WERI-Rb-1 (cell line): ENCODE results near the gene SFXN1.

Source experiments
- DNase-seq: peaks from one replicate; pipeline ENCODE4 v3.0.0-alpha.2; 2020
- H3K27ac ChIP-seq: fragments of 250-450 bp; sonication (Bioruptor Pico); 2 replicates; pipeline ENCODE4 v1.5.1; 2020; ENCODE audit warnings: mild to moderate bottlenecking, moderate library complexity
- H3K27me3 ChIP-seq: fragments of 250-450 bp; sonication (Bioruptor Pico); 2 replicates; pipeline ENCODE4 v1.5.1; 2021; ENCODE audit warnings: mild to moderate bottlenecking, low read depth, moderate library complexity; ENCODE audit not compliant: insufficient read depth, severe bottlenecking
- H3K36me3 ChIP-seq: fragments of 250-450 bp; sonication (Bioruptor Pico); 2 replicates; pipeline ENCODE4 v1.5.1; 2020; ENCODE audit warnings: mild to moderate bottlenecking, moderate library complexity
- H3K4me3 ChIP-seq: 2 replicates; pipeline ENCODE4 v1.5.1; 2011; ENCODE audit warnings: low read depth, mild to moderate bottlenecking, control low read depth, low read length
- H3K9me3 ChIP-seq: fragments of 250-450 bp; sonication (Bioruptor Pico); 2 replicates; pipeline ENCODE4 v1.5.1; 2021; ENCODE audit warnings: mild to moderate bottlenecking, moderate library complexity; ENCODE audit not compliant: severe bottlenecking
- CTCF ChIP-seq: IDR thresholded peaks from 2 replicates; pipeline ENCODE4 v1.5.1; 2011; ENCODE audit warnings: low read depth, mild to moderate bottlenecking, control low read depth, inconsistent platforms, low read length

The SFXN1 gene

GRCh38 chr5:175513297-175513696 lies 34.9 kb downstream of the SFXN1 start:
- H3K27ac ChIP-seq: no peak overlapping the region
- peaks cover 95% of the 10 kb centered on the region for H3K36me3 ChIP-seq
- H3K9me3 ChIP-seq: no peaks in the 10 kb centered on the region
- DNase-seq: no peak
- no peak for TF ChIP-seq CTCF
- H3K4me3 ChIP-seq: no peak overlapping the region
- H3K27me3 ChIP-seq: no peaks in the 10 kb centered on the region

GRCh38 chr5:175513726-175514125 lies 35.4 kb downstream of the SFXN1 start:
- no peak for DNase-seq
- TF ChIP-seq CTCF: no peak
- Histone ChIP-seq H3K9me3 (no peaks in the 10 kb centered on the region), H3K36me3 (peaks cover 95% of the 10 kb centered on the region), H3K4me3 (no peak overlapping the region), H3K27me3 (no peaks in the 10 kb centered on the region), H3K27ac (no peak overlapping the region)

DNA sequence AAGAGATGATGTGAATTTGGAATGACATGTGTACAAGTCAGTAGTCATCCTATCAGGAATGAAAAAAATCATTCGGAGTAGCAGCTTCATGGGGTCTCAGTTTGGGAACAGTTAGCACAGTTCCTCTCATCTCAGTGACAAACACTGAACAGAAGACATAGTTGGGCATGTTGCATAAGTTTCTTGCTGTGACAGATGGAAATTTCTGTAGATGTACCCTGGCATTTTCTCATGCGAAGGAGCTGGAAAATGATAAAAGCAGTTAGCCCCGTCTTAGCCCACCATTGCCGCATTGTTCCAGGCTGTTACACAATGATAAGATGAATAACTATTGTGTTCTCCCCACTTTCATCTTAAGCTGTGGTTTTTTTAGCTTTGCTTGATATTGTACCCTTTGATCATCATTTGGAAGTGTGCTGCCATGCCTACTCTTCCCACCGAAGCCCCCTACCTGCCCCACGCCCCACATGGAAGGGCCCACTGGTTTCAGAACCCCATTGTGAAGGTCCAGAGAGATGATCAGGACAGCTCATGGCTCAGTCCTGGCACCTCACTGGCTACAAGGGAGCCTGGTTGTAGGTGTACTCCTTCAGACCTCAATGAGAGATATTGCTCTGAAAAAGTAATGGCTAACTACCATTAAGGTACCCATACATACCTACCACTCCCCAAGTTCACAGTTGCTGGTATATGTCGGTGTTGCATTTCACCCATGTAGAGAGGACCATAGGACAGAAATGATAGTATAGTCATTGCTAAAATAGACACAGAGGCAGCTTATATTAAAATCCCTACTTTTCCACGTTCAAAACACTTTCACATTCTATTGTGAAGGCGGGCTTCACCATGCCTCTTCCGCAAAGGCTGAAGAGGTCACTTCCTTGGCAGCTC lies 38.8 kb downstream of the SFXN1 start:
- no peak overlapping the region for H3K4me3 ChIP-seq
- H3K36me3 ChIP-seq: peaks cover 85% of the 10 kb centered on the region
- no peak overlapping the region for H3K27ac ChIP-seq
- H3K27me3 ChIP-seq: no peaks in the 10 kb centered on the region
- TF ChIP-seq CTCF: no peak
- no peaks in the 10 kb centered on the region for H3K9me3 ChIP-seq
- DNase-seq: no peak

DNA sequence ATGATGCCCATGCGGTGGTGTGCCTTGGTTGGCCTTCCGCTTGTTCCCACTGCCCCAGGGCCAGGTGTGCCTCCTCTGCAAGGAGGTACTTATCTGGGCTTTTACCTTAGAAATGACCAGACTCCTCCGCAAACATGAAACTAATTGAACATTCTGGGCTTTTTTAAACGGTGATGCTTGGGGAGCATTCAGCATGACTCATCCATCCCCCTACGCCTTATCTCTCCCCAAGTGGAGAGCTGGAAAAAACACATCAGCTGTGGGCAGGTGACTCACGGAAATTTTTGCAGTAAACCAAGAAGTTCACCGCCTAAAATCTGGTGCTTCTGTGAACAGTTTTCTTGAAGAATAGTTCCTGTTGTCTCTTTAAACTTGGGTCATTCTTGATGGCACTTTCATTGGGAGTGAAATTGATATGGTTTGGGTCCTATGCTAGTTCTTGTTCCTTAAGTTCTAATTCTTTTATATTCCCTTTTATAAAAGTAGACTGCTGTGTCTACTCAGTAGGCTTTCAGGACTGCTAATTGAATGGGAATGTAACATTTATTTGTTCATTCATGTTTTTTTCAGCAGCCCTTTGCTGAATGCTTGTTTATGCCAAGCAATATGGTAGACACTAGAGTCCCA lies 39.6 kb downstream of the SFXN1 start:
- peaks cover 85% of the 10 kb centered on the region for H3K36me3 ChIP-seq
- DNase-seq: no peak
- H3K27ac ChIP-seq: no peak overlapping the region
- no peak overlapping the region for H3K4me3 ChIP-seq
- no peaks in the 10 kb centered on the region for H3K9me3 ChIP-seq
- H3K27me3 ChIP-seq: no peaks in the 10 kb centered on the region
- no peak for TF ChIP-seq CTCF

DNA sequence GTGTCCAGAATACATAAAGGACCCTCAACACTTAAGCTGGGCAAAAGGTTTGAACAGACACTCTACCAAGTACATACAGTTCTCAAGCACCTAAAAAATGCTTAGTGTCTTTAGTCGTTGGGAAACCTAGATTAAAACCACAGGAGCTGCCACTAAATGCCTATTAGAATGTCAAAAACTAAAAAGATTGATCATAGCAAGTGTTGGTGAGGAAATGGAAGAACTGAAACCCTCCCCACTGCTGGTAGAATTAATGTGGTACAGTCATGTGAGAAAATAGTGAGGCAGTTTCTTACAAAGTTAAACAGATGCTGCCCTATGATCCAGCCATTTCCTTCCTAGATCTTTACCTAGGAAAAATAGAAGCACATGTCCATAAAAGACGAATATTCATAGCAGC lies 40.6 kb downstream of the SFXN1 start:
- no peak overlapping the region for H3K27ac ChIP-seq
- no peaks in the 10 kb centered on the region for H3K9me3 ChIP-seq
- no peak overlapping the region for H3K4me3 ChIP-seq
- DNase-seq: no peak
- peaks cover 84% of the 10 kb centered on the region for H3K36me3 ChIP-seq
- no peak for TF ChIP-seq CTCF
- H3K27me3 ChIP-seq: no peaks in the 10 kb centered on the region
